Fibroblast of gingiva (primary cell): Measurements from ENCODE around the gene CFAP157.

Experiments used
- DNase-seq: peaks from one replicate; pipeline ENCODE4 v3.0.0-alpha.2; 2011; ENCODE audit warnings: low read depth

The CFAP157 gene

DNA sequence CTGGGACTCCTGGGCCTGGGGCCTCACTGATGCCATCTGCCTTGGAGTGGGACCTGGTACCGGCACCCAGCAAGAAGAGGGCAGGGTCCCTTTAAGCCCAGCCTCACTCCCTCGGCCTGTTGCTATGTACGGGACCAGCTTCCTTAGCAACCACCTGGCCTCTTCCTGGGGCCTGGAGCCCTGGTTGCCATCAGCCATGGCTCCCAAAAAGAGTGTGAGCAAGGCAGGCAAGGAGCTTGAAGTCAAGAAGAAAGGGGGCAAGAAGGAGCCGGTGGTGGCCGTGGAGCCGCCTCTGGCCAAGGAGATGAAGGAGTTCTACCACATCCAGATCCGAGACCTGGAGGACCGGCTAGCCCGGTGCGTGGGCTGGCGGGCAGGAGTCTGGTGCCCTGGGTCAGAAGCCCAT, at the start of gene CFAP157:
Gene CFAP157, plus strand, starts transcription at position 153 of the 406 bp plus-strand sequence. Its CDS starts 44 bp downstream, at position 197.
- DNase-seq, result no peak

- no peak for DNase-seq
These were observed 48.4 kb upstream of the CFAP157 start for GRCh38 chr9:127658428-127658827.

DNA sequence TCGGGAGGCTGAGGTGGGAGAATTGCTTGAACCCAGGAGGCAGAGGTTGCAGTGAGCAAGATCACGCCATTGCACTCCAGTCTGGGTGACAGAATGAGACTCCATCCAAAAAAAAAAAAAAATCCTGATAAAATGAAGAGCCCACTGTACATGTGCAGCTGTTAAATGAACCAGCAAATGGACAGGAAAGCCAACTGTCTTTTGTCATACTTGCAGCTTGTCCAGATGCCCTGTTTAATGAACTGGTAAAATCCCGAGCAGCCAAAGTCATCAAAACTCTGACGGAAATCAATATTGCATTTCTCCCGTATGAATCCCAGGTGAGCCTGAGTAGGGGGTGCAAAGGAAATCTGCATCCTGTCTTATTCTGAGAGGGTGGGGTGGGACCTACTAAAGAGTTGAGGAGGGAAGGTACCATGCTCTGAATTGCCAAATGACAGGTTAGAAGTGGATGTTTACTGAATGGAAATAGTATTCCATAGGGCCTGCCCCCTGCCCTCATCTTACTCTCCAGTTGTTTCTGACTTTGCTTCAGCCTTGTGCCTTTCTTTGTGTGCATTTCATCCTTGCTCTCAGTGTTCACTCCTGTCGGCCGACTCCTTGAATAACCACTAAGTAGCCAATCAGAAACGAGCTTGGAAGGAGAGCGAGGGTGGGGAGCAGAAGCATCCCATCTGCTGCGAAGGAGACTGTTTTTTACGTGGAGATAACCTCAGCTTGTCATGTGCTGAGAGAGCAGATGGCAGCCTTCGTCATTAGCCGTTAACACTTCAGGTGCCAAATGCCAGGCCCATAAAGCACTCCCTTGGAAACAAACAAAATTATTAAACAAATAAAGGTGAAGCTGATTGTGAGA, 45.7 kb upstream of the CFAP157 start:
- no peak for DNase-seq

DNA sequence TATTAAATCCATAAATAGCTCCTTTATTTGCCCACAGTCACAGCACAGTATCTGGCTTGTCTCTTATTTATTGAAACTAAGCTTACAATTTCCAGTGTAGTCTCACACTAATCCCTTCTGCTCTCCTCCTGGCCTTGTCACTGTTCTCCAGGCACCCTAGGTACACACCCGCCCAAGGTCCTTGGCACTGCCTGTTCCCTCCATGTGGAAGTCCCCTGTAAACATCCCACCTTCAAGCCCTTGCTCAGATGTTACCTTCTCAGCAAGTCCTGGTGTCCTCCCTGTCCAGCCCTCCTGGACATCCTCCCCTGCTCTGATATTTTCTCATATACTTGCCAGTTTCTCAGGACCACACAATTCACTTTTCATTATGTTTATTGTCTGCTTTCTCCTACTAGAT, 44.2 kb upstream of the CFAP157 start:
- no peak for DNase-seq

DNA sequence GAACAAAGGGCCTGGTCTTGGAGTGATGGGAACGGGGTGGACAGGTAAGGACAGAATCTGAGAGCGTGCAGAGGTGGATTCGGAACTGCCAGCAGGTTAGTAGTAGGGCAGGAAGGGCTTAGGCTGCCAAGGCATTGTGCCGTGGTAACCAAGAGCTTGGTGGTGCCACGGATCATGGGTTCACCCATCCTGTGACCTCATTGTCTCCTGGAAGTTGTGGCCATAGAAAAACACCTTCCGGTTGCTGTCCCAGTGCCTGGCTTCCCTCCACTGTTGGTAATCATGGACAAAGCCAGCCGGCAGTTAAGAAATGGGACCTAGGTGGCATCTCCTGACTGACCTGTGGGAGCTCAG, 42.5 kb upstream of the CFAP157 start:
- no peak for DNase-seq

DNA sequence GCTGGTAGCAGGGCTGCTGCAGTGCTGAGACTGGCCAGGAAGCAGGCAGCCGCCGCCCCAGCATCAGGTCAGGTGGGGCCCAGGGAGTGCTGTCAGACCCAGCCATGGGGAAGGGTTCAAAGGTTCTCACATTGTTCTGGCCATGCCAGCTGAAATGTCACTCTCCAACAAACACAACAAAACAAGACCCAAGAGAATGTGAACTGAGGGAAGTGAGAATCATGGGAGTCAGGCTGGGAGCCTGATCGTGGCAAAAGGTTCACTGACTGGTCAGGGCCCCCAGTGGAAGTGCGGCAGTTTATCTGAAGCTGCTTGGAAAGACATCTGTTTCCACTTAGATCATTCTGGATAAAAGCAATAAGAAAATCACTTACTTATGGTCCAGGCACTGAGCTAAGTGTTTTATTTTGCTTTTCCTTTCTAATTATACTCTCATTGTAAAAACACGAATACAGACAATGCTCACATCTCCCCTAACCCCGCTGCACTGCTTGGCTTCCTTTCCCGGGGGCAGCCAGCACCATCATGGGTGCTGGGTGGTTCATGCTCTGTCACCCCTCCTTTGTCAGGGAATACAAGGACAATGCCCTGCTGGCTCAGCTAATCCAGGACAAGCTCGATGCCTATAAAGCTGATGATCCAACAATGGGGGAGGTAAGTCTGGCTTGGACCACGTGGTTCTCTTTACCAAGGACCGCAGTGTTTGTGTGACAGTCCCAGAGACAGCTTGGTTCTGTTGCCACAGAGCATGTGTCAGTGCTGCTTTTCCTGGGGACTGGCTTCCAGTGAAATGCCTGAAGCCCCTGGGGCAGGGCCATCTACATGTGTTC, 41.9 kb upstream of the CFAP157 start:
- peak; percentile 56 for DNase-seq

GRCh38 chr9:127667127-127667844, 39.5 kb upstream of the CFAP157 start:
- no peak for DNase-seq

GRCh38 chr9:127667906-127668305, 38.9 kb upstream of the CFAP157 start:
- no peak for DNase-seq

DNA sequence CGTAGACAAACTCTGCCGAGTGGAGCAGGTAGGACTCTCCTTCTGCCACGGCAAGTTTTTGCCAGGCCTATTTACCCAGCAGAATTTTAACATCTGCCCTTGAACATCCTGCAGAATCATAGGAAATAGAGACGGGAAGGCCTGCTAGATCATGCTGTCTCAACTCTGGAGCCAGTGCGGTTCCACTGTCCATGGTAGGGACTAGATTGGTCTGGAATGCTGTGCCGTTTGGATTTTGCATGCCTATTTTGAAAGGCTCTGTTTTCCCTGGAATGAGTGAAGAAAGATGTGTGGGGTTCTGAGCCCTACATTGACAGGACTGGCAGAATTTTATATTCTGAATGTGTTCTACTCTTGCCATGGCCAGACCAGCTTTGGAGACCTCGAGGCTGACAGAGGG, 33.6 kb upstream of the CFAP157 start:
- no peak for DNase-seq

DNA sequence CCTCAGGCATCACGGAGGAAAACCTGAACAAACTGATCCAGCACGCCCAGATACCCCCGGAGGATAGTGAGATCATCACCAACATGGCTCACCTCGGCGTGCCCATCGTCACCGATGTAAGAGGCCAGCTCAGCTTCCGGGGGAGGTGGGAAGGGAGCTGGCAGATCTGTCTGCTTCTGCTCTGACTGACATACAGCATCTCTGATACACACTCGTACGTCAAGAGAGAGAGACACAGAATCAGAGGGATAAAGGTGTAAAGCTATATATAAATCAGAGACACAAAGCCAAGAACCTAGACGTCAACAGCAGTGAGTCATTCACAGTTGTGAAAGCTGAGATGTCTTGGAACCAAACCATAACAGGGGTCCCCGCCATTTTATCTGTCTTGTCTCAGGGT, 30.1 kb upstream of the CFAP157 start:
- DNase-seq, result no peak

GRCh38 chr9:127679506-127679905, 27.3 kb upstream of the CFAP157 start:
- no peak for DNase-seq

- DNase-seq, result no peak
These were observed 26.6 kb upstream of the CFAP157 start for GRCh38 chr9:127680226-127680625.

DNA sequence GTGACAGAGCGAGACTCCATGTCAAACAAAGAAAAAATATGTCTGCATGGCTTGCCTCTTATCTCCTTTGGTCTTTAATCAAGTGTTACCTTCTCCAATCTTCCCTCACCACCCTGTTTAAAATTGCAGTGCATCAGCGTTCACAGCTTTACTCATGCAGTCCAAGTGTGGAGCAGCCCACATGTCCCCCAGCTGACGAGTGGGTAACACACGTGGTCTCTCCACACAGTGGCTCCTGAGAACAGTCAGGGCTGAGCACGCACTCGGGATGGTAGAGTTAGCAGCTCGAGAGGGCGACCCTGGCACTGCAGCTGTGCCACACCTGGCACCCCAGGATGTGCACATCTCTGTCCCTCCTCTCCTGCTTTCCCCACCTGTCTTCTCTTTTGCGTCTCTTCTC, 25.9 kb upstream of the CFAP157 start:
- DNase-seq, result no peak

- no peak for DNase-seq
These were observed 24.2 kb upstream of the CFAP157 start for GRCh38 chr9:127682351-127683136.

- DNase-seq, result no peak
These were observed 23.1 kb upstream of the CFAP157 start for GRCh38 chr9:127683723-127684122.

- DNase-seq, result peak; percentile 24
These were observed 22.2 kb upstream of the CFAP157 start for GRCh38 chr9:127684576-127684975.

DNA sequence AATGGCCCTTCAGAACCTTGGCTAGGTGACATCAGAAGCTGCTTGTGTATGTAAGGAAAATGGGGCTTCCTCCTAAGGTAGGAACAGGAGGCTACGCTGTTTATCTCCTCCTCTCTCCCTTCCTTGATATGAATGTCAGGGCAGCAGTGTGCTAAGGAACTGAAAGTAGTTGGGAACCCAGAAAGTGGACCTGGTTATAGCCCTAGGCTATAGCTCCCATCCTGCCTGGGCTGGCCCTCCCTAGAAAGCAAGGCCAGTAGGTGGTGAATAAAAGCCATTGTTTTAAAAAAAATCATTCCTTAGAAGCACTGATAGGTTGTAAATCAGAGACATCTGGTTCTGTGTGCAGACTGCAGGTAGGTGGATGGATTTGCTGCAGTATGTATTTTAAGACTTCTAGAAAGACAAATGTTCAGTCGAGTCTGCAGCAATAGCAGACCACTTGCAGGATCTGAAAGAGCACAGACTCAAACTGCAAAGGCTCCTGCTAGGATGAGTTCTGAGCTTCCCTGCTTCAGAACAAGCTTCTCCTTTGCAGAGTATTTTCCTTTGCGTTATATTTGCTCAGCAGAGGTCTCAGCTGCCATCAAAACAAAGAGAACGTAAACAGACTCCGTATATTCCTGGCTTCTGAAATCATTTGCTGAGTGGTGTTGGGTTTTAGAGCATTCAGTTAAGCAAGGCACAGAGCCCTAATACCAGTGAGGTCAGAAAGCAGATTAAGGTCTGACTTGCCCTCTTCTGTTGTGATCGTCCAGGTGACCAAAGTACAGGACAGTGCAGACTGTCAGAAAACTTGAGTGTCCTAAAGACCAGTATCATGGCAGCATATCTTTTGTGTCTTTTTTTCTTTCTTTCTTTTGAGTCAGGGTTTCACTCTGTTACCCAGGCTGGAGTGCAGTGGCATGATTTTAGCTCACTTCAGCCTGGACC, 20.1 kb upstream of the CFAP157 start:
- no peak for DNase-seq

DNA sequence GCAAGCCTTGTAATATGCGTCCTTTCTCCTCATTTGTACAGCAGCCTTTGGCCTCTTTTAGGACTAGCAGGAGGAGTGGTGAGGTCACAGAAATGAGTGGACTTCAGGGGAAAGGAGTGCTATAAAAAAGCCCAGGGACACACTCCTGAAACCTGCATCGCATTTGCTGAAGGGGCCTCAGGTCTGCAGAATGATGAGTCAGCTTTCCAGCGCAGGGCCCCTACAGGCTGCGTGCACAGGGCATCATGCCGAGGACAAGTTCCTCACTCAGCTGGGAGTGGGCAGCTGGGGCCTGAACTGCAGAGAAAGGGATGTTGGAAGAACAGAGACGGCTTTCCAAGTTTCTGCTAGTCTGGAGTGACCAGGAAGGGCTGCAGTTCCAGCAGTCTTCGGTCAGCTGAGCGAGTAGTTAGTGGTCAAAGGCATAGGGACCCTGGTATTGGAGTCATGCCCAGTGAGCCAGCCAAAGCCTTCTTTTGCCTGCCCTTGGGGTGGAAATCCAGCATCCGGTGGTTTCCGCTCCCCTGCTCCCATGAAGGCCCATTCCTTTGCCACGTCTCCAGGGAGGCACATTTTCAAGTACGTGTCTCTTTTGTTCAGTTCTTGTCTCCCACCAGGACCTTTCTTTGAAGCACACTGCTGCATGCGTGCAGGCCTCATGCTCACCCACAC, 17.3 kb upstream of the CFAP157 start:
- DNase-seq, result no peak

- DNase-seq, result no peak
These were observed 16.1 kb upstream of the CFAP157 start for GRCh38 chr9:127690735-127691134.

GRCh38 chr9:127692071-127692470, 14.7 kb upstream of the CFAP157 start:
- no peak for DNase-seq
